Liver (tissue), 9 donors: Measurements from ENCODE around the gene SLC25A19. TPM values are rescaled to one million over a fixed set of nuclear protein-coding genes. Genes with fewer than 3 reads are reported as not detected.

Experiments used
- DNase-seq: peaks from one replicate; pipeline ENCODE4 v3.0.0-alpha.2; 2017; ENCODE audit warnings: low spot score
- H3K27ac ChIP-seq, 2 donors: one replicate each; pipeline ENCODE4 v1.7.0; 2013; ENCODE audit warnings: inconsistent platforms in 2 of 2, low read length in 2 of 2, control low read depth in 1 of 2, low read depth in 1 of 2, mild to moderate bottlenecking in 1 of 2
- H3K27me3 ChIP-seq, 4 donors: one replicate each; pipeline versions ENCODE4 v1.6.1 to v1.7.0; 2013; ENCODE audit warnings: low read length in 3 of 4, inconsistent platforms in 1 of 4, mild to moderate bottlenecking in 1 of 4, moderate library complexity in 1 of 4; ENCODE audit not compliant: control insufficient read depth in 4 of 4, insufficient read depth in 4 of 4
- H3K36me3 ChIP-seq, 4 donors: one replicate each; pipeline versions ENCODE4 v1.6.1 to v1.7.0; 2013; ENCODE audit warnings: low read length in 3 of 4, mild to moderate bottlenecking in 3 of 4, low read depth in 1 of 4, moderate library complexity in 1 of 4; ENCODE audit not compliant: control insufficient read depth in 4 of 4, insufficient read depth in 3 of 4
- H3K4me1 ChIP-seq, 4 donors: one replicate each; pipeline versions ENCODE4 v1.6.1 to v1.7.0; 2013; ENCODE audit warnings: low read length in 3 of 4, mild to moderate bottlenecking in 3 of 4, moderate library complexity in 1 of 4; ENCODE audit not compliant: control insufficient read depth in 4 of 4, insufficient read depth in 4 of 4
- H3K4me3 ChIP-seq, 3 donors: one replicate each; pipeline versions ENCODE4 v1.6.1 to v1.7.0; 2013; ENCODE audit warnings: low read length in 3 of 3, control low read depth in 1 of 3, low read depth in 1 of 3, mild to moderate bottlenecking in 1 of 3
- H3K9ac ChIP-seq, 2 donors: one replicate each; pipeline ENCODE4 v1.7.0; 2013; ENCODE audit warnings: low read length in 2 of 2, mild to moderate bottlenecking in 2 of 2, moderate library complexity in 2 of 2, control low read depth in 1 of 2, low read depth in 1 of 2
- H3K9me3 ChIP-seq, 4 donors: one replicate each; pipeline versions ENCODE4 v1.6.1 to v1.7.0; 2013; ENCODE audit warnings: low read length in 3 of 4; ENCODE audit not compliant: control insufficient read depth in 4 of 4
- CTCF ChIP-seq: fragments of 150-350 bp; IDR thresholded peaks from 2 replicates; pipeline ENCODE4 v1.5.1; 2017; ENCODE audit warnings: improper control_type of control experiment, low read depth, low read length; ENCODE audit not compliant: missing input control
- FOXA1 ChIP-seq: IDR thresholded peaks from 2 replicates; pipeline ENCODE4 v1.6.1; 2016; ENCODE audit warnings: antibody characterized with exemption
- GABPA ChIP-seq, 2 donors: IDR thresholded peaks in 1 of 2; conservative IDR thresholded peaks in 1 of 2; 2 replicates each; pipeline ENCODE4 v1.6.1; 2016; ENCODE audit warnings: antibody characterized with exemption in 2 of 2, mild to moderate bottlenecking in 1 of 2, moderate library complexity in 1 of 2
- JUND ChIP-seq, 2 donors: IDR thresholded peaks; 2 replicates each; pipeline ENCODE4 v1.6.1; 2016; ENCODE audit warnings: antibody characterized with exemption in 2 of 2
- MAX ChIP-seq: IDR thresholded peaks from 2 replicates; pipeline ENCODE4 v1.6.1; 2016; ENCODE audit warnings: antibody characterized with exemption
- RAD21 ChIP-seq, 2 donors: IDR thresholded peaks; 2 replicates each; pipeline ENCODE4 v1.6.1; 2016; ENCODE audit warnings: antibody characterized with exemption in 2 of 2, mild to moderate bottlenecking in 2 of 2
- REST ChIP-seq: IDR thresholded peaks from 2 replicates; pipeline ENCODE4 v1.6.1; 2016; ENCODE audit warnings: antibody characterized with exemption, mild to moderate bottlenecking
- RXRA ChIP-seq, 2 donors: IDR thresholded peaks; 2 replicates each; pipeline ENCODE4 v1.6.1; 2017 to 2018; ENCODE audit warnings: antibody characterized with exemption in 2 of 2, mild to moderate bottlenecking in 1 of 2
- TAF1 ChIP-seq: conservative IDR thresholded peaks from 2 replicates; pipeline ENCODE4 v1.6.1; 2016; ENCODE audit warnings: antibody characterized with exemption, mild to moderate bottlenecking
- YY1 ChIP-seq: IDR thresholded peaks from 2 replicates; pipeline ENCODE4 v1.6.1; 2016; ENCODE audit warnings: antibody characterized with exemption, mild to moderate bottlenecking
- ZBTB33 ChIP-seq: IDR thresholded peaks from 2 replicates; pipeline ENCODE4 v1.6.1; 2016; ENCODE audit warnings: antibody characterized with exemption
- whole genome bisulfite sequencing: extraction: QIAGEN DNeasy Blood & Tissue Kit; methylation state at CpG from one replicate; pipeline ENCODE4 v1.1.7; 2013; 5-methylcytosine and 5-hydroxymethylcytosine counted together
- polyA plus RNA-seq, 2 donors: library from polyadenylated mRNA; stranded (reverse) in 1 of 2; unstranded in 1 of 2; fragments of 200-250 nt in 1 of 2; fragments of >200 nt in 1 of 2; fragmentation: Nextera tagmentation in 1 of 2; extraction: Ambion mirVana in 1 of 2; gene quantifications; one replicate each; pipeline versions ENCODE4 v1.2.1 to v1.2.3, GENCODE V29; 2013 to 2015
- total RNA-seq, 2 donors: library from RNA; depleted of rRNA; stranded (reverse); fragments of >200 nt; gene quantifications; one replicate each; pipeline ENCODE4 v1.2.3, GENCODE V29; 2014
- donor health status: healthy.
- donor health status: healthy.
- donor health status: healthy.
- donor health status: healthy.
- donor health status: healthy.

The SLC25A19 gene
- total and polyA plus RNA-seq, 4 donors: 4.7 to 9.5 (median 6.6) TPM

GRCh38 chr17:75289832-75290337 lies 652 bp upstream of the SLC25A19 start:
- H3K4me3 ChIP-seq: peak overlapping the region; percentile 54 to 77 (median 58)
- H3K9ac ChIP-seq: peak overlapping the region; percentile 74 to 76
- H3K9me3 ChIP-seq: no peaks in the 10 kb centered on the region
- DNase-seq: no peak
- peaks cover 0 to 6% (median 0%) of the 10 kb centered on the region in 4 donors for H3K36me3 ChIP-seq
- no peaks in the 10 kb centered on the region for H3K27me3 ChIP-seq
- no peak for TF ChIP-seq ZBTB33
- TF ChIP-seq CTCF: peak; percentile 22
- peak; percentile 87 for TF ChIP-seq YY1
- TF ChIP-seq JUND (IDR thresholded peaks at IDR 0.05): peak; percentile 76 to 86
- no peak for TF ChIP-seq FOXA1
- TF ChIP-seq TAF1: no peak
- peak; percentile 71 to 74 for TF ChIP-seq RAD21 (IDR thresholded peaks at IDR 0.05)
- peak; percentile 34 for TF ChIP-seq MAX
- peak in 1 of 2 donors; percentile 8 for TF ChIP-seq GABPA (IDR thresholded peaks at IDR 0.05 in 1 of 2, conservative IDR thresholded peaks at IDR 0.05 in 1 of 2)
- peak; percentile 29 for TF ChIP-seq REST
- peaks cover 0 to 10% (median 7%) of the 10 kb centered on the region in 4 donors for H3K4me1 ChIP-seq
- WGBS: 9% methylated on average over 26 of the region's 26 CpGs
- H3K27ac ChIP-seq: peak overlapping the region; percentile 81 to 87

GRCh38 chr17:75288770-75289114 lies 491 bp downstream of the SLC25A19 start:
- Histone ChIP-seq H3K27me3 (no peaks in the 10 kb centered on the region), H3K36me3 (peaks cover 0 to 6% (median 0%) of the 10 kb centered on the region in 4 donors), H3K27ac (peak overlapping the region; percentile 75 to 87), H3K4me3 (peak overlapping the region; percentile 58 to 92 (median 91)), H3K9ac (peak overlapping the region; percentile 57 to 58), H3K4me1 (peaks cover 0 to 10% (median 7%) of the 10 kb centered on the region in 4 donors), H3K9me3 (no peaks in the 10 kb centered on the region)
- peak in 1 of 2 donors; percentile 8 for TF ChIP-seq RXRA (IDR thresholded peaks at IDR 0.05)
- TF ChIP-seq FOXA1: no peak
- no peak for TF ChIP-seq TAF1
- under 1% methylated on average over 14 of the region's 14 CpGs for WGBS
- DNase-seq: peak; percentile 57
